LNCaP clone FGC (cell line): ENCODE data around the gene TFCP2L1.

ENCODE experiments used
- DNase-seq: peaks from one replicate; pipeline ENCODE4 v3.0.0-alpha.2; 2011; ENCODE audit warnings: low read depth
- H3K4me3 ChIP-seq: 2 replicates; pipeline ENCODE4 v1.5.1; 2011; ENCODE audit warnings: mild to moderate bottlenecking, low read depth, low read length, control low read depth
- CTCF ChIP-seq: IDR thresholded peaks from 2 replicates; pipeline ENCODE4 v1.5.1; 2012; ENCODE audit warnings: mild to moderate bottlenecking; ENCODE audit not compliant: control insufficient read depth, insufficient read depth; ENCODE audit errors: extremely low read depth

Gene TFCP2L1

DNA sequence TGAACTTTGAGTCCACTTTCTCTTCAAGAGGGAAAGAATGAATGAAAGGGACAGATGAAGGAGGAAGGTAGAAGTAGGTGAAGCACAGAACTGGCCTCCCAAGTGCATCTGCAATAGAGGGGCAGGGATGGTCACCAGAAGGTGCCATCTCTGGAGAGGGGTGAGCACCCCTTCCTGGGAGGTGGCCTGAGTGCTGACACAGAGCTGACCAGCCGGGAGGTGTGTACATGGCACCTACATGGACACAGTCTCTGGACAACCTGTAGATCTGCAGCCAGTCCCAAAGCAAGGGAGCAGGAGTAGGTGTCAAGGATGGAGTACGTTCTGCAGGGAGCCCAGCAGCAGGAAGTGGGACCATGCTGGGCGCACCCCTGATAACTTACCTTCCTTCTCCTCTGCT is 83.2 kb downstream of the TFCP2L1 start:
- no peak for TF ChIP-seq CTCF
- no peak for DNase-seq
- no peak overlapping the region for H3K4me3 ChIP-seq

- TF ChIP-seq CTCF = no peak
- H3K4me3 ChIP-seq = no peak overlapping the region
- no peak for DNase-seq
These were observed 84.3 kb downstream of the TFCP2L1 start for GRCh38 chr2:121200419-121201315.

DNA sequence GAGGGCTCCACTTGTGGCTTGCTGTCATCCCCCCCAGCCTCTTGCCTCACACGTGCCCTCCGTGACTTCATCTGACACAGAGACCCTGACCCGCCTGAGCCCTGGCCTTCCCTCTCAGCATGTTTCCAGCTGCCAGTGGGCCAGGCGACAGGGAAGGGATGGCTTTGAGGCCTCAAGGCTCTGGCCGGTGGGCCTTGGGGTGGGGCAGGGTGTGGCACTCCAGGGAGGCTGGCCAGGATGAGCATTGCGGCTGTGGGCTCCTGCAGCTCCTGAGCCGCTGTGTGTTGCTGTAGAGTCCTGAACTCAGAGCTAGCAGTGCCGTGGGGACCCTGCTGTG is 85.0 kb downstream of the TFCP2L1 start:
- no peak overlapping the region for H3K4me3 ChIP-seq
- no peak for TF ChIP-seq CTCF
- DNase-seq = no peak

DNA sequence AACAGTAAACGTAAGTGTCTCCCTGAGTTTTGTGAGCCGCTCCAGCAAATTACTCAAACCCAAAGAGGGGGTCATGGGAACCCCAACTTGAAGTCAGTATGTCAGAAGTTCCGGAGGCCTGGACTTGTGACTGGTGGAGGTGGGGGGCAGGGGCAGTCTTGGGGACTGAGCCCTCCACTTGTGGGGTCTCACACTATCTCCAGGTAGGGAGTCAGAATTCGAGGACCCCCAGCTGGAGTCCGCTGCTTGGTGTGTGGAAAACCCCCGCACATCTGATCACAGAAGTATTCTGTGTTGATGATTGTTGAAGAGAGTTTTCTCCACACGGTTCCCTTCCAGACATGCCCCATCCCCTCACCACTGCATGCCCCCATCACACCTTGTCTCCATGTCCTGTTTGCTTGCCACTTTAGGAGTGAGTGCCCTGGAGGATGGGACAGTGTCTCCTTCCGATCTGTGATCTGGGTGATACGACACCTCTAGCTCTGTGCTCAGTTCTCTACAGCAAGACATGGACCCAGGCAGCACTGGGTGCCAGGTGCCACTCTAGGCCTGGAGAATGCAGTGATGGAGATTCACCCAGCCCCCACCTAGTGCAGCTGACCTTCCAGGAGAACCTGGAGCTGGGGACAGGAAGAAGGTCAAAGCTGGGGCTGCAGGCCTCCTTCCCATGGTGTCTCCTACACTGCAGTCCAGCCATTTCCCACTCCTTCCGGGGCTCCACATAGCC is 85.6 kb downstream of the TFCP2L1 start:
- TF ChIP-seq CTCF = no peak
- no peak for DNase-seq
- H3K4me3 ChIP-seq = no peak overlapping the region

DNA sequence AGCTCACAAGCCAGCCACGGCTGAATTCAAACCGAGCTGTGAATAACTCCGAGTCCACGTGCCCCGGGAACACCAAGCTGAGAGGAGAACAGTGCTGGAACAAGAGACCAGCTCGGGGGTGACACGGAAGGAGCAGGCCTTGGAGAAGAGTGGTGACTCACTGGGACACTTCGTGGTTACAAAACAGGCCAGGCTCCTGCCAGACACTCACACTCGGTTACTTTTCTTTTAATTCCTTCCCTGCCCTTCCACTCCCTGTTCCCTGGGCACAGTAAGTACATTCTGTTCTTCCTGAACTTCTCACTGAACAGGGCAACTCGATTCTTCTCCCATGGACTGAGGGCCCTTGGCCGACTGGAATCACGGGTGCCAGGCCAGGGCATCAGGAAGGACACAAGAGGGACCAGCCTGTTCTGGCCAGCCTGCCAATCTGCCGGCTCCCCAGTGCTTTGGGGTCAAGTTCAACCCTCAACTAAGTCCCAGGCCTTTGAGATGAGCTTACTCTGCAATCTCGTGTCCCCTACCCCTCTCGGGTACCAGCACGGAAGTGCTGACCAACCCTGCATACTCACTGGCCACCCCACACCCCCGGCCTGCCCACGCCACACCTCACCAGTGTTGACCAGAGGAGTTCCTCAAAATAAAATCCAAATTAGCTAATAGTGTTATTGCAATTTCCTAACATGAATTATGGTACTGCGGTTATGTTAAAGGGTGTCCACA is 87.5 kb downstream of the TFCP2L1 start:
- TF ChIP-seq CTCF = no peak
- no peak for DNase-seq
- H3K4me3 ChIP-seq = no peak overlapping the region

DNA sequence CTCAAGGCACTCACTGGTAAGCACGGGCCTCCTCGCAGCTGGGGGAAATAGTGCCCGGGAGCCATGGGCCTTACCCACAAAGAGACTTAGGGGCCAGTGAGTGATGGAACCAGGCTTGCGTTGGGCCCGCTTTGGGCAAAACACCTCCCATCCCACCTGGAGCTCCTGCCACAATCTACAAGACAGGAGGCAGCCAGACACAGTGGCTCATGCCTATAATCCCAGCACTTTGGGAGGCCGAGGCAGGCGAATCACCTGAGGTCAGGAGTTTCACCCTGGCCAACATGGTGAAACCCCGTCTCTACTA is 88.2 kb downstream of the TFCP2L1 start:
- no peak overlapping the region for H3K4me3 ChIP-seq
- DNase-seq = no peak
- no peak for TF ChIP-seq CTCF
